Chondrocyte (in vitro differentiated cells): ENCODE measurements around the gene PARD3B. TPM values are rescaled to one million over a fixed set of nuclear protein-coding genes. Genes with fewer than 3 reads are reported as not detected.
A peak's percentile ranks its signal among the peaks of the same experiment; 100 is the strongest.

ENCODE experiments used
- DNase-seq: peaks from one replicate; pipeline ENCODE4 v3.0.0; 2021; ENCODE audit warnings: mixed read lengths, low spot score
- H3K27ac Mint-ChIP-seq: one replicate; pipeline ENCODE4 v1.8.0; 2021; ENCODE audit warnings: mild to moderate bottlenecking, moderate library complexity, mixed read lengths; ENCODE audit not compliant: unreplicated experiment
- H3K27me3 Mint-ChIP-seq: 2 replicates; pipeline ENCODE4 v1.8.0; 2021; ENCODE audit warnings: low read depth, mixed read lengths
- H3K36me3 Mint-ChIP-seq: 2 replicates; pipeline ENCODE4 v1.8.0; 2021; ENCODE audit warnings: low read depth, mixed read lengths
- H3K4me1 Mint-ChIP-seq: 2 replicates; pipeline ENCODE4 v1.8.0; 2021; ENCODE audit warnings: low read depth, mild to moderate bottlenecking, mixed read lengths
- H3K4me3 Mint-ChIP-seq: one replicate; pipeline ENCODE4 v1.8.0; 2021; ENCODE audit warnings: mild to moderate bottlenecking, moderate library complexity, mixed read lengths; ENCODE audit not compliant: unreplicated experiment
- H3K9me3 Mint-ChIP-seq: 2 replicates; pipeline ENCODE4 v1.8.0; 2021; ENCODE audit warnings: low read depth, mixed read lengths
- CTCF ChIP-seq: fragments of 200-600 bp; sonication (generic); IDR thresholded peaks from 2 replicates; pipeline ENCODE4 v1.5.0; 2021; ENCODE audit warnings: antibody characterized with exemption, mild to moderate bottlenecking, moderate library complexity
- total RNA-seq: library from RNA; stranded (reverse); gene quantifications from 3 replicates; pipeline ENCODE4 v1.2.1, GENCODE V29; 2021

The PARD3B gene
- total RNA-seq, 1 donor from 2014 or later: 24.9 TPM

GRCh38 chr2:204503869-204504268 is 41.4 kb upstream of the PARD3B start:
- no peak overlapping the region for H3K27ac Mint-ChIP-seq
- H3K4me1 Mint-ChIP-seq: peaks cover 14% of the 10 kb centered on the region

GRCh38 chr2:204504594-204504993 is 40.7 kb upstream of the PARD3B start:
- Mint-ChIP-seq H3K4me3 (no peak overlapping the region), H3K4me1 (peaks cover 14% of the 10 kb centered on the region), H3K36me3 (no peaks in the 10 kb centered on the region), H3K27me3 (no peaks in the 10 kb centered on the region), H3K9me3 (no peaks in the 10 kb centered on the region), H3K27ac (no peak overlapping the region)
- TF ChIP-seq CTCF: no peak
- DNase-seq: no peak

More at GRCh38 chr2:204503869-204504268, 41.4 kb upstream of the PARD3B start:
- DNase-seq: no peak
- no peaks in the 10 kb centered on the region for H3K9me3 Mint-ChIP-seq
- no peaks in the 10 kb centered on the region for H3K36me3 Mint-ChIP-seq
- no peak for TF ChIP-seq CTCF
- no peaks in the 10 kb centered on the region for H3K27me3 Mint-ChIP-seq
- no peak overlapping the region for H3K4me3 Mint-ChIP-seq

- Mint-ChIP-seq H3K36me3 (no peaks in the 10 kb centered on the region), H3K4me3 (no peak overlapping the region), H3K27me3 (no peaks in the 10 kb centered on the region), H3K4me1 (peaks cover 14% of the 10 kb centered on the region), H3K27ac (peak overlapping the region; percentile 75), H3K9me3 (no peaks in the 10 kb centered on the region)
- no peak for DNase-seq
- no peak for TF ChIP-seq CTCF
These were observed 39.8 kb upstream of the PARD3B start for GRCh38 chr2:204505488-204505887.

GRCh38 chr2:204505946-204506345 is 39.3 kb upstream of the PARD3B start:
- Mint-ChIP-seq H3K27ac (peak overlapping the region; percentile 17), H3K27me3 (no peaks in the 10 kb centered on the region), H3K36me3 (no peaks in the 10 kb centered on the region), H3K9me3 (no peaks in the 10 kb centered on the region), H3K4me3 (no peak overlapping the region), H3K4me1 (peaks cover 16% of the 10 kb centered on the region)
- no peak for DNase-seq
- no peak for TF ChIP-seq CTCF

- Mint-ChIP-seq H3K36me3 (no peaks in the 10 kb centered on the region), H3K9me3 (no peaks in the 10 kb centered on the region), H3K27me3 (no peaks in the 10 kb centered on the region), H3K4me3 (no peak overlapping the region), H3K4me1 (peaks cover 19% of the 10 kb centered on the region), H3K27ac (no peak overlapping the region)
- no peak for DNase-seq
- no peak for TF ChIP-seq CTCF
These were observed 37.6 kb upstream of the PARD3B start for GRCh38 chr2:204507636-204508035.
